B cell (primary cell): ENCODE measurements around the gene MMP24. TPM values are rescaled to one million over a fixed set of nuclear protein-coding genes. Genes with fewer than 3 reads are reported as not detected.
A peak's percentile ranks its signal among the peaks of the same experiment; 100 is the strongest.

Experiments
- ATAC-seq: fragments of 200-7000 bp; cut with Tn5 transposase; one replicate; pipeline ENCODE4 v1.10.0; 2021; ENCODE audit warnings: low read depth, mild to moderate bottlenecking, moderate number of reproducible peaks, moderate library complexity
- CTCF ChIA-PET: fragments of 350-600 bp; sonication (Branson Sonifier 250); formaldehyde crosslinking; loops from one replicate; lab custom pipeline; 2021; ENCODE audit warnings: antibody characterized with exemption, inconsistent platforms; lab: Charles Lee
- POLR2A ChIA-PET: fragments of 350-600 bp; sonication (Branson Sonifier 250); formaldehyde crosslinking; loops from one replicate; lab custom pipeline; 2021; ENCODE audit warnings: antibody characterized with exemption; lab: Charles Lee
- DNase-seq: peaks from one replicate; pipeline ENCODE4 v3.0.0; 2013
- H2AFZ ChIP-seq: 2 replicates; pipeline ENCODE4 v1.6.1; 2012; ENCODE audit warnings: mild to moderate bottlenecking, low read depth, low read length; ENCODE audit not compliant: insufficient read depth, poor library complexity, severe bottlenecking
- H3K27ac ChIP-seq, 2 donors: 1 replicate in 1 of 2; 2 replicates in 1 of 2; pipeline ENCODE4 v1.5.1; 2012 to 2013; ENCODE audit warnings: low read length in 2 of 2, mild to moderate bottlenecking in 2 of 2, moderate library complexity in 1 of 2
- H3K27me3 ChIP-seq, 4 experiments: fragments of 200-600 bp in 1 of 4; sonication (generic) in 1 of 4; replicated peaks in 1 of 4; 1 replicate in 2 of 4; 2 replicates in 2 of 4; pipeline versions ENCODE4 v1.6.1 to v1.7.0; 2013 to 2016; ENCODE audit warnings: low read length in 3 of 4, mild to moderate bottlenecking in 2 of 4, mixed read lengths in 1 of 4, moderate library complexity in 1 of 4; ENCODE audit not compliant: insufficient read depth in 4 of 4, control insufficient read depth in 3 of 4; ENCODE audit errors: control extremely low read depth in 1 of 4
- H3K36me3 ChIP-seq, 2 experiments: replicated peaks in 1 of 2; 1 replicate in 1 of 2; 2 replicates in 1 of 2; pipeline versions ENCODE4 v1.6.1 to v1.7.1; 2013; ENCODE audit warnings: low read length in 1 of 2; ENCODE audit not compliant: insufficient read depth in 2 of 2, control insufficient read depth in 1 of 2; ENCODE audit errors: control extremely low read depth in 1 of 2, extremely low read depth in 1 of 2
- H3K4me1 ChIP-seq, 2 donors: fragments of 200-600 bp in 1 of 2; sonication (generic) in 1 of 2; 1 replicate in 1 of 2; 2 replicates in 1 of 2; pipeline versions ENCODE4 v1.5.1 to v1.6.1; 2013 to 2017; ENCODE audit warnings: low read length in 2 of 2; ENCODE audit not compliant: control insufficient read depth in 2 of 2, insufficient read depth in 2 of 2
- H3K4me2 ChIP-seq: replicated peaks from 2 replicates; pipeline ENCODE3; 2012; ENCODE audit warnings: mild to moderate bottlenecking, low read depth, low read length; ENCODE audit not compliant: poor library complexity, severe bottlenecking
- H3K4me3 ChIP-seq, 5 experiments: fragments of 200-600 bp in 1 of 5; sonication (generic) in 1 of 5; 1 replicate in 3 of 5; 2 replicates in 2 of 5; pipeline versions ENCODE4 v1.5.1 to v1.7.0; 2011 to 2016; ENCODE audit warnings: low read length in 4 of 5, mild to moderate bottlenecking in 4 of 5, low read depth in 2 of 5, control low read depth in 1 of 5, moderate library complexity in 1 of 5; ENCODE audit not compliant: insufficient read depth in 1 of 5; ENCODE audit errors: control extremely low read depth in 1 of 5, extremely low read depth in 1 of 5
- H3K79me2 ChIP-seq: fragments of 200-600 bp; sonication (generic); one replicate; pipeline ENCODE4 v1.6.0; 2016; ENCODE audit warnings: low read length; ENCODE audit not compliant: control insufficient read depth, insufficient read depth
- H3K9ac ChIP-seq: fragments of 200-600 bp; sonication (generic); 2 replicates; pipeline ENCODE4 v1.6.1; 2017; ENCODE audit warnings: mild to moderate bottlenecking, low read length, moderate library complexity
- H3K9me3 ChIP-seq, 3 donors: one replicate each; pipeline versions ENCODE4 v1.6.1 to v1.7.1; 2013; ENCODE audit warnings: low read length in 2 of 3; ENCODE audit not compliant: control insufficient read depth in 2 of 3, insufficient read depth in 1 of 3; ENCODE audit errors: control extremely low read depth in 1 of 3
- H4K20me1 ChIP-seq: 2 replicates; pipeline ENCODE4 v1.6.0; 2012; ENCODE audit warnings: mild to moderate bottlenecking, low read length; ENCODE audit not compliant: insufficient read depth, control insufficient read depth, poor library complexity, severe bottlenecking
- H3K27ac Mint-ChIP-seq: one replicate; pipeline ENCODE4 v1.8.0; 2021; ENCODE audit warnings: mixed read lengths
- H3K27me3 Mint-ChIP-seq: one replicate; pipeline ENCODE4 v1.8.0; 2021; ENCODE audit warnings: mixed read lengths
- H3K4me1 Mint-ChIP-seq: one replicate; pipeline ENCODE4 v1.8.0; 2021; ENCODE audit warnings: mixed read lengths
- H3K4me3 Mint-ChIP-seq: one replicate; pipeline ENCODE4 v1.8.0; 2021; ENCODE audit warnings: mixed read lengths
- H3K9me3 Mint-ChIP-seq: one replicate; pipeline ENCODE4 v1.8.0; 2022; ENCODE audit warnings: mixed read lengths; ENCODE audit not compliant: insufficient read depth
- CTCF ChIP-seq: fragments of 200-600 bp; IDR thresholded peaks from one replicate; pipeline ENCODE4 v1.8.0; 2022; ENCODE audit warnings: antibody characterized with exemption, mild to moderate bottlenecking
- EZH2 ChIP-seq: IDR thresholded peaks from 2 replicates; pipeline ENCODE4 v1.6.1; 2012; ENCODE audit warnings: borderline replicate concordance, low read depth, mild to moderate bottlenecking, moderate library complexity, low read length; ENCODE audit not compliant: insufficient read depth, poor library complexity, severe bottlenecking
- WGBS: methylation state at CpG from one replicate; pipeline ENCODE4 v1.1.5; 2013; ENCODE audit warnings: missing lambda C conversion rate; ENCODE audit not compliant: insufficient coverage; 5-methylcytosine and 5-hydroxymethylcytosine counted together
- intact Hi-C: fragments of 100-400 bp; cut with micrococcal nuclease; formaldehyde crosslinking; loops from one replicate; pipeline ENCODE4 v1.10.0; 2022
- polyA plus RNA-seq: library from polyadenylated mRNA; depleted of rRNA; stranded (reverse); fragments of >200 nt; gene quantifications from 2 replicates; pipeline ENCODE4 v1.2.3, GENCODE V29; 2012
- total RNA-seq, 2 donors: library from RNA; stranded (reverse); fragments of 120-200 nt in 1 of 2; gene quantifications; 1 replicate in 1 of 2; 2 replicates in 1 of 2; pipeline versions ENCODE4 v1.2.3 to v1.2.4, GENCODE V29; 2013 to 2022

MMP24 gene
- total and polyA plus RNA-seq, 2 donors (not counting 1 experiment from before 2014, with no cell fraction given), result not detected

- intact Hi-C loops, result loop anchor here (10.0 kb wide), 1 partner anchor 472 kb away; no protein-coding TSS in a partner anchor
- peaks cover 0 to 7% of the 10 kb centered on the region in 2 donors for H3K4me1 ChIP-seq
- no peaks in the 10 kb centered on the region for H3K9me3 ChIP-seq
- ChIA-PET POLR2A (no interaction called here), CTCF (interaction anchor here (0.6 to 6.1 kb wide), 12 partner anchors 16 to 1786 kb away, joined by 3 to 63 read pairs (median 4); no protein-coding TSS in a partner anchor)
- H3K36me3 ChIP-seq, result peaks cover 0 to 5% of the 10 kb centered on the region in 2 experiments
- no peak overlapping the region for H3K4me2 ChIP-seq
- no peak overlapping the region for H3K9ac ChIP-seq
- ATAC-seq (peak; percentile 37), DNase-seq (peak; percentile 36)
- H2AFZ ChIP-seq, result no peak overlapping the region
- H3K4me1 Mint-ChIP-seq, result peaks cover 5% of the 10 kb centered on the region
- TF ChIP-seq CTCF, result peak; percentile 46
- TF ChIP-seq EZH2, result no peak
- no peaks in the 10 kb centered on the region for H3K27me3 Mint-ChIP-seq
- H4K20me1 ChIP-seq, result no peaks in the 10 kb centered on the region
- H3K4me3 Mint-ChIP-seq, result no peak overlapping the region
- H3K9me3 Mint-ChIP-seq, result no peaks in the 10 kb centered on the region
- H3K27ac Mint-ChIP-seq, result no peak overlapping the region
- H3K79me2 ChIP-seq, result no peaks in the 10 kb centered on the region
- no peak overlapping the region for H3K4me3 ChIP-seq
- no peaks in the 10 kb centered on the region for H3K27me3 ChIP-seq
- 67% methylated on average over 3 of the region's 4 CpGs for WGBS
- no peak overlapping the region for H3K27ac ChIP-seq
These were observed 80.5 kb downstream of the MMP24 start for GRCh38 chr20:35306931-35307517.
